PC-9 (cell line): ENCODE results near the gene ZC3H12C.

ENCODE experiments used
- EZH2 ChIP-seq: fragments of 200-600 bp; sonication (generic); IDR thresholded peaks from 2 replicates; pipeline ENCODE4 v1.8.0; 2017; ENCODE audit warnings: antibody characterized with exemption, low read depth
- TF ChIP-seq, protein P1 (sequence below): fragments of 200-600 bp; sonication (generic); conservative IDR thresholded peaks from 2 replicates; pipeline ENCODE4 v1.6.1; 2017; ENCODE audit warnings: mixed run types, antibody characterized with exemption, mild to moderate bottlenecking, moderate library complexity

DNA sequence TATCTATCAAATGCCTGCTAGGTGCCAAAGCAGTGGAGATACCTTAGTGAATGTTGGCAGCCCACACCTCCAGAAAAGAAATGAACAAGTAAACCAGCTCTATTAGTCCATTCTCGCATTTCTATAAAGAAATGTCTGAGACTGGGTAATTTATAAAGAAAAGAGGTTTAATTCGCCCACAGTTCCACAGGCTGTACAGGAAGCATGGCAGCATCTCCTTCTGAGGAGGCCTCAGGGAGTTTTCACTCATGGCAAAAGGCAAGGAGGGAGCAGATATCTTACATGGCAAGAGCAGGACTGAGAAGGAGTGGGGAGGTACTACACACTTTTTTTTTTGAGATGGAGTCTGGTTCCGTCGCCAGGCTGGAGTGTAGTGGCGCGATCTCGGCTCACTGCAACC lies 18.7 kb upstream of the ZC3H12C start:
- TF ChIP-seq, protein P1, sequence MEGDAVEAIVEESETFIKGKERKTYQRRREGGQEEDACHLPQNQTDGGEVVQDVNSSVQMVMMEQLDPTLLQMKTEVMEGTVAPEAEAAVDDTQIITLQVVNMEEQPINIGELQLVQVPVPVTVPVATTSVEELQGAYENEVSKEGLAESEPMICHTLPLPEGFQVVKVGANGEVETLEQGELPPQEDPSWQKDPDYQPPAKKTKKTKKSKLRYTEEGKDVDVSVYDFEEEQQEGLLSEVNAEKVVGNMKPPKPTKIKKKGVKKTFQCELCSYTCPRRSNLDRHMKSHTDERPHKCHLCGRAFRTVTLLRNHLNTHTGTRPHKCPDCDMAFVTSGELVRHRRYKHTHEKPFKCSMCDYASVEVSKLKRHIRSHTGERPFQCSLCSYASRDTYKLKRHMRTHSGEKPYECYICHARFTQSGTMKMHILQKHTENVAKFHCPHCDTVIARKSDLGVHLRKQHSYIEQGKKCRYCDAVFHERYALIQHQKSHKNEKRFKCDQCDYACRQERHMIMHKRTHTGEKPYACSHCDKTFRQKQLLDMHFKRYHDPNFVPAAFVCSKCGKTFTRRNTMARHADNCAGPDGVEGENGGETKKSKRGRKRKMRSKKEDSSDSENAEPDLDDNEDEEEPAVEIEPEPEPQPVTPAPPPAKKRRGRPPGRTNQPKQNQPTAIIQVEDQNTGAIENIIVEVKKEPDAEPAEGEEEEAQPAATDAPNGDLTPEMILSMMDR: no peak
- TF ChIP-seq EZH2: no peak
